Coronary artery (tissue), 2 donors: ENCODE data around the gene CREBBP.

Source experiments
- DNase-seq: peaks from one replicate; pipeline ENCODE4 v3.0.0-alpha.2; 2017; ENCODE audit warnings: low spot score
- H3K27ac ChIP-seq, 2 donors: fragments of 200-600 bp; sonication (generic); one replicate each; pipeline ENCODE4 v1.5.1; 2016 to 2019
- H3K4me3 ChIP-seq: fragments of 200-600 bp; sonication (generic); 2 replicates; pipeline ENCODE4 v1.5.1; 2016; ENCODE audit warnings: mild to moderate bottlenecking, moderate library complexity
- CTCF ChIP-seq: fragments of 200-600 bp; sonication (generic); IDR thresholded peaks from one replicate; pipeline ENCODE4 v1.5.1; 2019; ENCODE audit warnings: antibody characterized with exemption

The CREBBP gene

GRCh38 chr16:3738541-3738940 lies 142.0 kb downstream of the CREBBP start:
- no peak overlapping the region for H3K4me3 ChIP-seq
- no peak overlapping the region for H3K27ac ChIP-seq
- no peak for DNase-seq
- no peak for TF ChIP-seq CTCF

- TF ChIP-seq CTCF, result no peak
- no peak for DNase-seq
- H3K27ac ChIP-seq, result no peak overlapping the region
- no peak overlapping the region for H3K4me3 ChIP-seq
Observed at GRCh38 chr16:3738128-3738527, 142.4 kb downstream of the CREBBP start.

- Histone ChIP-seq H3K27ac (no peak overlapping the region), H3K4me3 (no peak overlapping the region)
- no peak for DNase-seq
- no peak for TF ChIP-seq CTCF
Observed at GRCh38 chr16:3737181-3737580, 143.3 kb downstream of the CREBBP start.

GRCh38 chr16:3736116-3736515 lies 144.4 kb downstream of the CREBBP start:
- DNase-seq, result no peak
- Histone ChIP-seq H3K27ac (no peak overlapping the region), H3K4me3 (no peak overlapping the region)
- no peak for TF ChIP-seq CTCF

- no peak overlapping the region for H3K4me3 ChIP-seq
- TF ChIP-seq CTCF, result no peak
- no peak overlapping the region for H3K27ac ChIP-seq
- no peak for DNase-seq
Observed at GRCh38 chr16:3735541-3735940, 145.0 kb downstream of the CREBBP start.

GRCh38 chr16:3734758-3735221 lies 145.7 kb downstream of the CREBBP start:
- Histone ChIP-seq H3K4me3 (no peak overlapping the region), H3K27ac (no peak overlapping the region)
- DNase-seq, result no peak
- TF ChIP-seq CTCF, result no peak

- DNase-seq, result no peak
- no peak overlapping the region for H3K4me3 ChIP-seq
- H3K27ac ChIP-seq, result no peak overlapping the region
- TF ChIP-seq CTCF, result no peak
Observed at GRCh38 chr16:3734084-3734757, 146.3 kb downstream of the CREBBP start.
